ENCODE results near the gene TPM3.
A peak's percentile ranks its signal among the peaks of the same experiment; 100 is the strongest.
"Not testable (repeated sequence)": the region's sequence is repeated elsewhere in the genome, so short reads cannot be mapped to it uniquely, and the experiment has no call there.

The TPM3 gene

GRCh38 chr1:154145986-154146385 is 45.9 kb downstream of the TPM3 start:
- DNase-seq (ENCODE audit: low read depth), result no peak
- peak; percentile 42 for TF ChIP-seq CTCF (IDR thresholded peaks at IDR 0.05; ENCODE audit: low read depth, low read length, missing control alignments)
- no peak overlapping the region for H3K4me3 ChIP-seq (ENCODE audit: low read depth, low read length)

- no peak overlapping the region for H3K4me3 ChIP-seq (ENCODE audit: low read depth, low read length)
- DNase-seq (ENCODE audit: low read depth), result no peak
- no peak for TF ChIP-seq CTCF (IDR thresholded peaks at IDR 0.05; ENCODE audit: low read depth, low read length, missing control alignments)
Observed at GRCh38 chr1:154142358-154142757, 49.5 kb downstream of the TPM3 start.

- no peak for DNase-seq (ENCODE audit: low read depth)
- no peak for TF ChIP-seq CTCF (IDR thresholded peaks at IDR 0.05; ENCODE audit: low read depth, low read length, missing control alignments)
Observed at GRCh38 chr1:154141240-154141639, 50.7 kb downstream of the TPM3 start.

GRCh38 chr1:154137888-154138287 is 54.0 kb downstream of the TPM3 start:
- H3K4me3 ChIP-seq (ENCODE audit: low read depth, low read length), result no peak overlapping the region
- no peak for TF ChIP-seq CTCF (IDR thresholded peaks at IDR 0.05; ENCODE audit: low read depth, low read length, missing control alignments)
- DNase-seq (ENCODE audit: low read depth), result no peak

More at GRCh38 chr1:154141240-154141639, 50.7 kb downstream of the TPM3 start:
- no peak overlapping the region for H3K4me3 ChIP-seq (ENCODE audit: low read depth, low read length)

GRCh38 chr1:154133256-154133655 is 58.6 kb downstream of the TPM3 start:
- no peak for TF ChIP-seq CTCF (IDR thresholded peaks at IDR 0.05; ENCODE audit: low read depth, low read length, missing control alignments)
- no peak overlapping the region for H3K4me3 ChIP-seq (ENCODE audit: low read depth, low read length)
- DNase-seq (ENCODE audit: low read depth), result no peak

GRCh38 chr1:154129391-154129970 is 62.4 kb downstream of the TPM3 start:
- DNase-seq (ENCODE audit: low read depth), result no peak
- no peak for TF ChIP-seq CTCF (IDR thresholded peaks at IDR 0.05; ENCODE audit: low read depth, low read length, missing control alignments)

GRCh38 chr1:154123205-154123604 is 68.7 kb downstream of the TPM3 start:
- not testable (repeated sequence) for DNase-seq (ENCODE audit: low read depth); H3K4me3 ChIP-seq (ENCODE audit: low read depth, low read length)

More at GRCh38 chr1:154129391-154129970, 62.4 kb downstream of the TPM3 start:
- no peak overlapping the region for H3K4me3 ChIP-seq (ENCODE audit: low read depth, low read length)
